Psoas muscle (tissue), 8 donors: ENCODE data around the gene ANO9. TPM values are rescaled to one million over a fixed set of nuclear protein-coding genes. Genes with fewer than 3 reads are reported as not detected.
A peak's percentile ranks its signal among the peaks of the same experiment; 100 is the strongest.

ENCODE experiments used
- ATAC-seq, 4 donors: fragments of 200-7000 bp; cut with Tn5 transposase; one replicate each; pipeline ENCODE4 v1.9.1; 2020; ENCODE audit warnings: moderate library complexity in 3 of 4, mild to moderate bottlenecking in 2 of 4
- DNase-seq, 2 donors: peaks; one replicate each; pipeline ENCODE4 v3.0.0-alpha.2; 2020
- H3K27ac ChIP-seq: fragments of 200-600 bp; one replicate; pipeline ENCODE4 v1.8.0; 2022
- H3K27me3 ChIP-seq, 3 donors: fragments of 200-600 bp in 1 of 3; one replicate each; pipeline versions ENCODE4 v1.6.1 to v1.8.0; 2013 to 2022; ENCODE audit warnings: low read length in 2 of 3, mild to moderate bottlenecking in 2 of 3, moderate library complexity in 1 of 3; ENCODE audit not compliant: insufficient read depth in 3 of 3
- H3K36me3 ChIP-seq, 2 donors: fragments of 200-600 bp in 1 of 2; one replicate each; pipeline versions ENCODE4 v1.6.1 to v1.8.0; 2013 to 2022; ENCODE audit warnings: low read depth in 1 of 2, mild to moderate bottlenecking in 1 of 2, moderate library complexity in 1 of 2; ENCODE audit not compliant: insufficient read depth in 1 of 2
- H3K4me1 ChIP-seq: fragments of 200-600 bp; one replicate; pipeline ENCODE4 v1.8.0; 2022
- H3K4me3 ChIP-seq: fragments of 200-600 bp; one replicate; pipeline ENCODE4 v1.8.0; 2022; ENCODE audit warnings: mild to moderate bottlenecking
- H3K9me3 ChIP-seq: fragments of 200-600 bp; one replicate; pipeline ENCODE4 v1.8.0; 2022
- CTCF ChIP-seq: fragments of 200-600 bp; IDR thresholded peaks from one replicate; pipeline ENCODE4 v1.8.0; 2022; ENCODE audit warnings: antibody characterized with exemption
- WGBS, 3 donors: extraction: QIAGEN DNeasy Blood & Tissue Kit; methylation state at CpG; one replicate each; pipeline versions ENCODE4 v1.1.6 to v1.1.7; 2013; 5-methylcytosine and 5-hydroxymethylcytosine counted together
- intact Hi-C, 2 donors: fragments of 100-400 bp; cut with DNase I; formaldehyde crosslinking; loops; one replicate each; pipeline versions ENCODE4 v1.11.0 to v1.14.2; 2022
- polyA plus RNA-seq, 3 donors: library from polyadenylated mRNA; stranded (reverse); fragments of 200-250 nt; gene quantifications; one replicate each; pipeline ENCODE4 v1.2.3, GENCODE V29; 2013
- total RNA-seq, 4 donors: library from RNA; stranded (reverse); fragmentation: NEBNext Ultra II Directional in 2 of 4; extraction: Animal tissue kit (Norgen Biotek cat#: 25700) in 2 of 4; gene quantifications; one replicate each; pipeline versions ENCODE4 v1.2.1 to v1.2.4, GENCODE V29; 2021 to 2023
- donor health status: healthy with polysubstance abuse.
- donor health status: DM: no; HTN: no; CAD: no; lungs with moderate emphysema.
- donor health status: Bipolar disorder and iron deficiency.
- donor health status: healthy.
- donor health status: DM: yes; HTN: yes; CAD: no.
- donor health status: DM: no; HTN: no; CAD: no.
- donor health status: DM: no; HTN: no; CAD: no.
- donor health status: DM: yes; HTN: yes; CAD: no.

Gene ANO9
- total and polyA plus RNA-seq, 7 donors: 0.09 to 0.59 (median 0.13) TPM; not detected in 1

GRCh38 chr11:394858-395655, 46.8 kb downstream of the ANO9 start:
- WGBS, 3 donors: 64 to 75% (median 66%) methylated on average over 24 to 25 of the region's 25 CpGs
- no peak overlapping the region for H3K4me3 ChIP-seq

DNA sequence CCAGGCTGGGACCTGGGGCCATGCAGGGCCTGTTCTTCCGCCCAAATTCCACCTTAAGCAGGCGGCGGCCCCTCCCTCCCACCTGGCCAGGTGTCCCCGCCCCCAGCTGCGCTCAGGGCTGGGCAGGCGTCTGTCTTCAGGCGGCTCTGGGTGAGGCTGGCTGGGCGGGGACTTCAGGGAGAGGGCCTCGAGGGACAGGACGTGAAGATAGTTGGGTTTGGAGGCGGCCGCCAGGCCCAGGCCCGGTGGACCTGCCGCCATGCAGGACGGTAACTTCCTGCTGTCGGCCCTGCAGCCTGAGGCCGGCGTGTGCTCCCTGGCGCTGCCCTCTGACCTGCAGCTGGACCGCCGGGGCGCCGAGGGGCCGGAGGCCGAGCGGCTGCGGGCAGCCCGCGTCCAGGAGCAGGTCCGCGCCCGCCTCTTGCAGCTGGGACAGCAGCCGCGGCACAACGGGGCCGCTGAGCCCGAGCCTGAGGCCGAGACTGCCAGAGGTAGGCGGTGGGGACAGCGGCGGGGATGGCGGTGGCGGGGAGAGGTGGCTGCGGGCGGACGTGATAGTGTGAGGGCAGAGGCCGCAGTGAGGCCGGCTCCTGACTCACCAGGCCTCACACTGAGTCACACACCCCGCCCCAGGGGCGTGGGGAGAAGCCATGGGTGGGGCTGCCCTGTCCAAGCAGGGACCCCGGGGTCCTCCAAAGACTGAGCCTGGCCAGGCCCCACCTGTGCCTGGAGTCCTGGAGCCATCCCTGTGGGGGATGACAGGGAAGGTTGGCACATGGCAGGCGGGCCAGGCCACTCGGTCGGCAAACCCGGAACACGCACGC, 47.6 kb downstream of the ANO9 start, which contains the start of gene PKP3:
TSS of gene PKP3 (plus strand) at position 176 of the 824 bp plus-strand sequence. CDS start at position 260, 84 bp downstream.
- no peaks in the 10 kb centered on the region for H3K9me3 ChIP-seq
- no peaks in the 10 kb centered on the region for H3K36me3 ChIP-seq
- H3K4me1 ChIP-seq: no peaks in the 10 kb centered on the region
- no peak for TF ChIP-seq CTCF
- no peak within 1 kb of the TSS for H3K27ac ChIP-seq
- intact Hi-C loops: no loop called here
- no peak within 1 kb of the TSS for H3K4me3 ChIP-seq
- ATAC-seq (peak; percentile 17 to 57 (median 40)), DNase-seq (peak in 1 of 2 donors; percentile 54)
- H3K27me3 ChIP-seq: peaks cover 0 to 41% (median 0%) of the 10 kb centered on the region in 3 donors
- 56 to 65% (median 60%) methylated on average over 49 to 57 of the region's 57 CpGs for WGBS, 3 donors

More at GRCh38 chr11:394858-395655, 46.8 kb downstream of the ANO9 start:
- DNase-seq: no peak
- no peaks in the 10 kb centered on the region for H3K4me1 ChIP-seq
- intact Hi-C loops: no loop called here
- peaks cover 0 to 46% (median 0%) of the 10 kb centered on the region in 3 donors for H3K27me3 ChIP-seq
- no peaks in the 10 kb centered on the region for H3K9me3 ChIP-seq
- no peaks in the 10 kb centered on the region for H3K36me3 ChIP-seq
- ATAC-seq: peak in 1 of 4 donors; percentile 21
- no peak overlapping the region for H3K27ac ChIP-seq
- no peak for TF ChIP-seq CTCF

DNA sequence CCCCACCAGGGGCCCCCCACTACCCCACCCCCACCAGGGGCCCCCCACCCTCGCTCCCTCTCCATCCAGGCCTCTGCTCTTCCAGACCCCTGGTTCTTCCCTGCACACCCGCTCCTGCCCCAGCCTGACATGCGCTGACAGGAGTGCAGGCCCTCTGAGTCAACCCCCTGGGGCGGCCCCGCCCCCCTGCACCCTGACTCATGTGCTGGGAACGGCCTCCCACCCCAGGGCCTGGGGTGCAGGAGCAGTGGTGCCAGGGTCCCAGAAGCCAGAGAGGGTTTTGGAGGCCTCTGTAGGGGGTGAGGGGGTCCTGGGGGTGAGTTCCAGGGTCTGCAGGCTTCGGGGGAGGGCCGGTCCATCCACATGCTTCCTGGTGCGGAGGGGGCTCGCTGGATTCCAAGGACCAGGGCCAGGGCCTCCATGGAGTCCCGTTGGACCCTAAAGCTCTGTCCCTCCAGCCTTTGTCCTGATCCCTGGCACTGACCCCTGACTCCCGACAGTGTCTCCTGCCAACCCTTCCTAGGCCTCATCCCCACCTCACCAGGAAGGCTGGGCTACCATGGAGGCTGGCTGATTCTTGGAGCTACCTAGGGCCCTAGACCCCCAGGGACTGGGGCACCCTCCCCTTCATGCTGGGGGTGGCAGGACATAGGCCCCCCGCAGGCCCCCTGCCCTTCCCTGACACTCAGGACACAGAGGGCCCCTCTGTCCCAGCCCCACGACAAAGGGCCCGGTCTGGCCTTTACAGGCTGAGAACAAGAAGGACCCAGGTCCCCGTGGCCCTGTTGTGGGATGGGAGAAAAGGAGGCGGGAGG, 48.4 kb downstream of the ANO9 start:
- DNase-seq (no peak), ATAC-seq (no peak)
- no peaks in the 10 kb centered on the region for H3K9me3 ChIP-seq
- H3K4me3 ChIP-seq: no peak overlapping the region
- H3K27me3 ChIP-seq: peaks cover 0 to 37% (median 0%) of the 10 kb centered on the region in 3 donors
- H3K4me1 ChIP-seq: no peaks in the 10 kb centered on the region
- intact Hi-C loops: no loop called here
- H3K36me3 ChIP-seq: no peaks in the 10 kb centered on the region
- no peak for TF ChIP-seq CTCF
- no peak overlapping the region for H3K27ac ChIP-seq
- 81 to 85% (median 82%) methylated on average over 15 to 17 of the region's 17 CpGs for WGBS, 3 donors

DNA sequence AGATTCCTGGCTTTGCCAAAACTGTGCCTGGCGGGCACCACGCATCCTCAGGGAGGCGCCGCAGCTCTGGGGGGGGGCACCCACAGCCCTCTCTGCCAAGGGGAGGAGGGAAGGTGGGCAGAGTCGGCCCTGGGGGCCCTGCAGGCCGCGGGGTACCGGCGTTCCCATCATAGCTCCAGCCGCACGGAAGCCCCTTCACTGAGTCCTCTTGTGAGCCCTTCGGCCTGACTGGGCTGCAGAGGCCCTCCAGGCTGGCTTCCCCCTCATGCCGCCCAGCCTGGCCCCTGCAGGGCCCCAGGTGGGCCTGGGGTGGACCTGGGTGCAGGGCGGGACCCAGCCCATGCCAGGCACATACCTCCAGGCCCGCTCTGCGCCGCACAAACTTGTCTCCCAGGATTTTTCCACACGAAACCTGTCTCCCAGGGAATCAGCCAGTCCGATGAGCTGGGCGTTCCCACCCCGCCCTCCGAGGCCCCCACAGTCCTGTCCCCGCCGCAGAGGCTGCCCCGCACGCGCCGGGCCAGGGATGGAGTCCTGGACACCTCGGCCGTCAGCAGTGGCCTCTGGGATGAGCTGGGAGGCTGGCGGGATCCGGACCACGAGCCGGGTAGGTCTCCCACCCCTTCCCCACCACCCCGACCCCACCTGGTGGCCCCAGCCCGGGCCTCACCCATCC, 49.6 kb downstream of the ANO9 start:
- no peak overlapping the region for H3K4me3 ChIP-seq
- 85 to 89% (median 87%) methylated on average over 29 to 36 of the region's 36 CpGs for WGBS, 3 donors
- ATAC-seq (no peak), DNase-seq (no peak)
- H3K4me1 ChIP-seq: no peaks in the 10 kb centered on the region
- H3K36me3 ChIP-seq: no peaks in the 10 kb centered on the region
- H3K9me3 ChIP-seq: no peaks in the 10 kb centered on the region
- no peak overlapping the region for H3K27ac ChIP-seq
- no peak for TF ChIP-seq CTCF
- intact Hi-C loops: no loop called here
- H3K27me3 ChIP-seq: peaks cover 0 to 33% (median 0%) of the 10 kb centered on the region in 3 donors
